ENCODE results near the gene AVL9. TPM values are rescaled to one million over a fixed set of nuclear protein-coding genes. Genes with fewer than 3 reads are reported as not detected.
"Not testable (repeated sequence)": the region's sequence is repeated elsewhere in the genome, so short reads cannot be mapped to it uniquely, and the experiment has no call there.

The AVL9 gene
- total and polyA plus RNA-seq, 8 donors, result 4.6 to 23.4 (median 17.2) TPM

DNA sequence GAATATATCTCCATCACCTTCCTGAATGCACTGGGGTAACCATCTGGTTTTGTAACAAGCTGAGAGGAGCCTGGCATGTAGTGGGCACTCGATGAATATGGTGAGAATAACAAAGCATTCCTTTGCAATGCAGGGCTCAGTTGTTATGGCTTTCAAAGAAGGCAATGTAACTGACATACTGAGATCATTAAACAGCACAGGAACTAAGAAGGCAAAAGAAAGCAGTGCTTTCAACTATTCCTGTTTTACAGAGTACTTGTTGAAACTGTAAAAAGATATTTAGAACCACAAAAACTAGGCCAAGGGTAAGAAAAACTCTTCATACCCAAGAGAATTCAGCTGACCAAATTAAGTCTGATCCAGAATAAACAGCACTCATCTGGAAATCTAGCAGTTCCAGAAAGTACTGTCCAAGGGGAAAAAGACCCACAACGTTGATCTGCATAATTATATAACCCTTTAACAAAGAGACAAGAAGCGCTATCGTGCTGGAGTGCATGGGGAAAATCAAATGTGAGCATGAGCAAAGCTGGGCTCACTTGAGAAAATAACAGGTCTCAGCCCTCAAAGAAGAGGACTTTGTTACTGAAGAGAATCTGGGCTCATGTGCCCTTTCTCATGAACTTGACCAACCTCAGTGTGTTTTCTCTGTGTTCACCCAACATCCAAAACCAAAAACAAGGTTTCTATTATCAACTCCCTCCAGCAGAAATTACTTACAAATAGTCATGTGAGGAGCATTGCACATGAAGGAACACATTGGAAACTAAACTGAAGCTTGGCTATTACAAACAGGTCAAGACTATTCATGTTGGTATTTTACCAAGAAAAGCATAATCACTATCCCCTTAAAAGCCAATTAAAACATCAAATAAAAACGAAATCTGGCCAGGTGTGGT is 116.2 kb downstream of the AVL9 start:
- Histone ChIP-seq H3K27ac (no peak overlapping the region), H3K36me3 (no peaks in the 10 kb centered on the region), H3K9me3 (no peaks in the 10 kb centered on the region), H3K4me1 (no peaks in the 10 kb centered on the region), H3K4me3 (no peak overlapping the region), H3K27me3 (no peaks in the 10 kb centered on the region)
- TF ChIP-seq, protein P1, sequence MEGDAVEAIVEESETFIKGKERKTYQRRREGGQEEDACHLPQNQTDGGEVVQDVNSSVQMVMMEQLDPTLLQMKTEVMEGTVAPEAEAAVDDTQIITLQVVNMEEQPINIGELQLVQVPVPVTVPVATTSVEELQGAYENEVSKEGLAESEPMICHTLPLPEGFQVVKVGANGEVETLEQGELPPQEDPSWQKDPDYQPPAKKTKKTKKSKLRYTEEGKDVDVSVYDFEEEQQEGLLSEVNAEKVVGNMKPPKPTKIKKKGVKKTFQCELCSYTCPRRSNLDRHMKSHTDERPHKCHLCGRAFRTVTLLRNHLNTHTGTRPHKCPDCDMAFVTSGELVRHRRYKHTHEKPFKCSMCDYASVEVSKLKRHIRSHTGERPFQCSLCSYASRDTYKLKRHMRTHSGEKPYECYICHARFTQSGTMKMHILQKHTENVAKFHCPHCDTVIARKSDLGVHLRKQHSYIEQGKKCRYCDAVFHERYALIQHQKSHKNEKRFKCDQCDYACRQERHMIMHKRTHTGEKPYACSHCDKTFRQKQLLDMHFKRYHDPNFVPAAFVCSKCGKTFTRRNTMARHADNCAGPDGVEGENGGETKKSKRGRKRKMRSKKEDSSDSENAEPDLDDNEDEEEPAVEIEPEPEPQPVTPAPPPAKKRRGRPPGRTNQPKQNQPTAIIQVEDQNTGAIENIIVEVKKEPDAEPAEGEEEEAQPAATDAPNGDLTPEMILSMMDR (IDR thresholded peaks at IDR 0.05), result no peak
- ATAC-seq (no peak), DNase-seq (no peak), FAIRE-seq (no peak)
- WGBS, 2 donors, result 71 to 73% methylated on average over 5 of the region's 5 CpGs
- intact Hi-C loops (cut with DNase I), result no loop called here

- FAIRE-seq, result no peak
Observed at GRCh38 chr7:32616625-32617024, 121.3 kb downstream of the AVL9 start.

GRCh38 chr7:32618470-32618869 is 123.2 kb downstream of the AVL9 start:
- FAIRE-seq (no peak), ATAC-seq (no peak), DNase-seq (no peak)
- no peaks in the 10 kb centered on the region for H3K9me3 ChIP-seq
- no peak overlapping the region for H3K4me3 ChIP-seq
- WGBS, 2 donors, result 74 to 78% methylated on average over 2 of the region's 2 CpGs
- TF ChIP-seq, protein P1 (IDR thresholded peaks at IDR 0.05), result no peak
- H3K4me1 ChIP-seq, result no peaks in the 10 kb centered on the region
- no peaks in the 10 kb centered on the region for H3K27me3 ChIP-seq
- H3K36me3 ChIP-seq, result no peaks in the 10 kb centered on the region
- intact Hi-C loops (cut with DNase I), result no loop called here
- H3K27ac ChIP-seq, result no peak overlapping the region

More at GRCh38 chr7:32616625-32617024, 121.3 kb downstream of the AVL9 start:
- Histone ChIP-seq H3K27me3 (no peaks in the 10 kb centered on the region), H3K36me3 (no peaks in the 10 kb centered on the region), H3K4me3 (no peak overlapping the region), H3K9me3 (no peaks in the 10 kb centered on the region), H3K27ac (no peak overlapping the region), H3K4me1 (no peaks in the 10 kb centered on the region)
- WGBS, 2 donors, result 92 to 96% methylated on average over 1 of the region's 1 CpG
- TF ChIP-seq, protein P1 (IDR thresholded peaks at IDR 0.05), result no peak
- DNase-seq, result peak in 1 of 6 donors; percentile 10
- ATAC-seq, result peak in 2 of 4 donors; percentile 29 to 50
- intact Hi-C loops (cut with DNase I), result no loop called here

DNA sequence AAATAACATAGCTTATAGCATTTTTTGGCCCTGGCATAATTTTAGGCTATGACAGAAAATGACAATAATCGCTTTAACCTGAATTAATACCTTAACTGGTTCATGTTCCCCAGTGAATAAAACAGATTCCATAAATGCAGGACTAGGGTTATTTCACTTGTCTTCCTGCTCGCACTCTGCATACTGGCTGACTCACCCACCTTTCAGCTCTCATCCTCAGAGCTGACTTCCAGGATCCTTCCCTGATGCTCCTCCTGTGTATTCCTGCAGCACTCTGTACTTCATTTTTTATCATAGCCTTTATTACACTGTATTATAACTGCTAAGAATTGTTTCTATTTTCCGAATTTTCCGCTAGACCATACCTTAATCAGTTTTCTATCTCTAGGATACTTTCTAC is 123.7 kb downstream of the AVL9 start:
- no peak overlapping the region for H3K4me3 ChIP-seq
- no peaks in the 10 kb centered on the region for H3K9me3 ChIP-seq
- FAIRE-seq (no peak), DNase-seq (no peak), ATAC-seq (no peak)
- no peaks in the 10 kb centered on the region for H3K36me3 ChIP-seq
- H3K27ac ChIP-seq, result no peak overlapping the region
- no peaks in the 10 kb centered on the region for H3K4me1 ChIP-seq
- H3K27me3 ChIP-seq, result no peaks in the 10 kb centered on the region
- WGBS, 2 donors, result 92 to 98% methylated on average over 4 of the region's 4 CpGs
- TF ChIP-seq, protein P1 (IDR thresholded peaks at IDR 0.05), result no peak
- intact Hi-C loops (cut with DNase I), result no loop called here

DNA sequence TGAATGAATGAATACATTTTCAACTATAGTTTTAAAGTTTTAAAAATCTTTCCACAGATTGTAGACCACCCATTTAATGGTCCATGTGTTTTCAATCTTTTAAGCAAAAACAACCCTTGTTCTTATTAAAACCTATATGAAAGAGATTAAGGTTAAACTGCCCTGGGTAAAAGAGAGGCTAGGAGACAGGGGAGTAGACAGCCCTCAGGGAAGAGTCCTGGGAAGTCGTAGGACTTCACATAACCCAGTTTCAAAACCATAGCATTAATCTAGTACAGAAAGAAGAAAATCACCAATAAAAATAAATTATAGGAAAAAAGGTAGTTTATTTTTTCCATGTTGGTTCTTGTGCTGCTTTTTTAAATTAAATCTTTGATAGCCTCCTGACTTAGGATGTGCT is 124.1 kb downstream of the AVL9 start:
- FAIRE-seq; H3K36me3 ChIP-seq; H3K27me3 ChIP-seq; DNase-seq; H3K9me3 ChIP-seq; H3K27ac ChIP-seq; intact Hi-C loops (cut with DNase I); ATAC-seq; H3K4me1 ChIP-seq; H3K4me3 ChIP-seq: not testable (repeated sequence)
- WGBS, 2 donors, result 89 to 95% methylated on average over 1 of the region's 1 CpG

All from pancreas (tissue), 10 donors.